ENCODE data around the gene SPOCD1. TPM values are rescaled to one million over a fixed set of nuclear protein-coding genes. Genes with fewer than 3 reads are reported as not detected.
A peak's percentile ranks its signal among the peaks of the same experiment; 100 is the strongest.

The SPOCD1 gene
- total and polyA plus RNA-seq, 2 of the 4 experiments (the other 2 are of a cell fraction): 59.7 to 132 TPM

- in situ Hi-C loops (cut with MboI; ENCODE audit: low sequenced_read_pairs): no loop called here
- TF ChIP-seq SMC3 (IDR thresholded peaks at IDR 0.05; ENCODE audit: low read depth, low read length) (no peak), MXI1 (IDR thresholded peaks at IDR 0.05; ENCODE audit: borderline replicate concordance, low read depth, low read length) (no peak), RFX5 (IDR thresholded peaks at IDR 0.05; ENCODE audit: low read depth, low read length) (no peak), CEBPB (IDR thresholded peaks at IDR 0.05; ENCODE audit: low read depth, low read length) (no peak), BHLHE40 (IDR thresholded peaks at IDR 0.05; ENCODE audit: low read depth, low read length) (no peak), NFE2L2 (IDR thresholded peaks at IDR 0.05; ENCODE audit: low read depth, low read length) (no peak), CTCF (conservative IDR thresholded peaks at IDR 0.05; ENCODE audit: low read depth, low read length) (no peak), CHD1 (IDR thresholded peaks at IDR 0.05; ENCODE audit: low read depth, low read length) (no peak), RCOR1 (IDR thresholded peaks at IDR 0.05; ENCODE audit: insufficient replicate concordance, low read length) (no peak), ELK1 (IDR thresholded peaks at IDR 0.05; ENCODE audit: borderline replicate concordance, low read depth, low read length) (no peak), POLR2A (IDR thresholded peaks at IDR 0.05; ENCODE audit: low read depth, low read length) (no peak), USF2 (IDR thresholded peaks at IDR 0.05; ENCODE audit: low read depth, low read length) (no peak), FOS (IDR thresholded peaks at IDR 0.05; ENCODE audit: low read depth, low read length) (no peak), MAFK (IDR thresholded peaks at IDR 0.05; ENCODE audit: low read depth, low read length) (no peak)
Measured at GRCh38 chr1:31802190-31803150, 13.4 kb downstream of the SPOCD1 start.

More at GRCh38 chr1:31802190-31803150, 13.4 kb downstream of the SPOCD1 start:
- H3K9me1 ChIP-seq (ENCODE audit: insufficient read depth, low read length): no peaks in the 10 kb centered on the region; the same call in 1 of the 2 replicates
- BruUV-seq (replicated peaks): no TSS peak
- H3K4me2 ChIP-seq (ENCODE audit: low read depth, low read length): peak overlapping the region; percentile 58; the same call in 1 of the 2 replicates
- H4K91ac ChIP-seq (ENCODE audit: insufficient read depth, low read depth, low read length): no peak overlapping the region
- no peak overlapping the region for H3K14ac ChIP-seq (replicated peaks; ENCODE audit: low read depth, low read length)
- dilution Hi-C loops (cut with HindIII; ENCODE audit: low sequenced_read_pairs, unreplicated experiment): no loop called here
- no peak overlapping the region; the same call in 1 of the 2 replicates for H2BK120ac ChIP-seq (ENCODE audit: low read depth, low read length)
- DNase-seq (no peak), ATAC-seq (ENCODE audit: low read depth) (no peak)
- 69% methylated on average over 4 of the region's 13 CpGs; no CpG with 5 or more reads in 1 of the 2 experiments for WGBS, 2 experiments (ENCODE audit: extremely low coverage in 2 of 2, insufficient read length in 1 of 2)
- H3K18ac ChIP-seq (ENCODE audit: low read depth, low read length): peak overlapping the region; percentile 52; the same call in 1 of the 2 replicates
- no peak overlapping the region for H2BK20ac ChIP-seq (ENCODE audit: low read depth, low read length)
- no peaks in the 10 kb centered on the region for H3K36me3 ChIP-seq (ENCODE audit: control insufficient read depth, insufficient read depth, low read length)
- no peak overlapping the region for H3K23ac ChIP-seq (ENCODE audit: low read depth, low read length)
- peak overlapping the region in 1 of 2 experiments; percentile 50; a peak in 2 of 4 replicates for H4K8ac ChIP-seq (ENCODE audit: low read depth in 2 of 2, low read length in 2 of 2)
- peak overlapping the region; percentile 34; the same call in 1 of the 2 replicates for H3K27ac ChIP-seq (ENCODE audit: insufficient read depth, low read length)
- peaks cover 15% of the 10 kb centered on the region for H3K4me1 ChIP-seq (ENCODE audit: control insufficient read depth, insufficient read depth, low read length)
- ChIA-PET POLR2A (ENCODE audit: unreplicated experiment) (no interaction called here), CTCF (no interaction called here)
- peak overlapping the region; percentile 28 for H2BK5ac ChIP-seq (ENCODE audit: low read depth, low read length, poor library complexity, severe bottlenecking)
- no peak overlapping the region for H4K5ac ChIP-seq (ENCODE audit: low read depth, low read length)
- H3K4me3 ChIP-seq (ENCODE audit: insufficient read depth, low read depth, low read length): no peak overlapping the region
- no peak overlapping the region for H2AK5ac ChIP-seq (ENCODE audit: low read depth, low read length)
- no peak overlapping the region for H2AK9ac ChIP-seq (replicated peaks; ENCODE audit: low read depth, low read length, poor library complexity)
- no peak overlapping the region for H2BK15ac ChIP-seq (ENCODE audit: low read depth, low read length)
- no peaks in the 10 kb centered on the region for H4K20me1 ChIP-seq (ENCODE audit: insufficient read depth, low read length)
- intact Hi-C loops (cut with micrococcal nuclease): no loop called here
- peak overlapping the region; percentile 27 for H2AFZ ChIP-seq (replicated peaks; ENCODE audit: low read length, poor library complexity)
- no peak overlapping the region; the same call in 1 of the 2 replicates for H3K56ac ChIP-seq (ENCODE audit: extremely low read depth, insufficient read depth, low read length)
- H3K9ac ChIP-seq (ENCODE audit: low read depth, low read length): no peak overlapping the region
- no peaks in the 10 kb centered on the region for H3K27me3 ChIP-seq (ENCODE audit: control insufficient read depth, insufficient read depth, low read length)
- H3K9me3 ChIP-seq (ENCODE audit: control insufficient read depth, insufficient read depth, low read length): no peaks in the 10 kb centered on the region
- H3K79me1 ChIP-seq (ENCODE audit: low read depth in 1 of 2, low read length in 2 of 2): peaks cover 0 to 16% of the 10 kb centered on the region in 2 experiments; a peak in 2 of 4 replicates
- no peak overlapping the region for H3K4ac ChIP-seq (ENCODE audit: low read depth, low read length)
